ENCODE data around the gene TRPV2.

GRCh38 chr17:16455997-16456741 is 40.8 kb downstream of the TRPV2 start:
- no peak for TF ChIP-seq EZH2 (IDR thresholded peaks at IDR 0.05; ENCODE audit: borderline replicate concordance, low read depth, low read length, severe bottlenecking)
- no peak for TF ChIP-seq CTCF (IDR thresholded peaks at IDR 0.05; ENCODE audit: borderline replicate concordance, extremely low read depth, low read length, poor library complexity, severe bottlenecking)
